Mesenchymal stem cell (in vitro differentiated cells and primary cell): Measurements from ENCODE around the gene STX1B.

Experiments used
- DNase-seq: peaks from one replicate; pipeline ENCODE4 v3.0.0-alpha.2; 2013
- H2AFZ ChIP-seq: one replicate; pipeline ENCODE4 v1.6.1; 2013; ENCODE audit warnings: low read depth, mild to moderate bottlenecking, control low read depth, inconsistent platforms, low read length, moderate library complexity
- H2AK5ac ChIP-seq: 2 replicates; pipeline ENCODE4 v1.6.1; 2013; ENCODE audit warnings: low read length, moderate library complexity, mild to moderate bottlenecking, inconsistent platforms; ENCODE audit not compliant: severe bottlenecking
- H2BK120ac ChIP-seq: one replicate; pipeline ENCODE4 v1.6.1; 2013; ENCODE audit warnings: low read depth, mild to moderate bottlenecking, inconsistent platforms, low read length, moderate library complexity
- H2BK12ac ChIP-seq, 2 experiments: one replicate each; pipeline ENCODE4 v1.6.1; 2013; ENCODE audit warnings: inconsistent platforms in 2 of 2, low read length in 2 of 2, mild to moderate bottlenecking in 2 of 2, moderate library complexity in 2 of 2, control low read depth in 1 of 2
- H2BK15ac ChIP-seq: one replicate; pipeline ENCODE4 v1.6.1; 2013; ENCODE audit warnings: mild to moderate bottlenecking, low read depth, inconsistent platforms; ENCODE audit not compliant: poor library complexity, severe bottlenecking
- H2BK5ac ChIP-seq: 2 replicates; pipeline ENCODE4 v1.6.1; 2013; ENCODE audit warnings: low read depth, mild to moderate bottlenecking, low read length, control low read depth, inconsistent platforms; ENCODE audit not compliant: poor library complexity, severe bottlenecking
- H3K14ac ChIP-seq, 2 experiments: one replicate each; pipeline ENCODE4 v1.6.1; 2013; ENCODE audit warnings: inconsistent platforms in 2 of 2, low read length in 2 of 2, control low read depth in 1 of 2, mild to moderate bottlenecking in 1 of 2, moderate library complexity in 1 of 2
- H3K18ac ChIP-seq, 2 experiments: one replicate each; pipeline ENCODE4 v1.6.1; 2013; ENCODE audit warnings: inconsistent platforms in 2 of 2, low read length in 2 of 2, control low read depth in 1 of 2, low read depth in 1 of 2, mild to moderate bottlenecking in 1 of 2
- H3K23ac ChIP-seq, 2 experiments: one replicate each; pipeline ENCODE4 v1.6.1; 2013; ENCODE audit warnings: inconsistent platforms in 2 of 2, low read length in 2 of 2, mild to moderate bottlenecking in 2 of 2, moderate library complexity in 2 of 2, control low read depth in 1 of 2
- H3K27ac ChIP-seq: 2 replicates; pipeline ENCODE4 v1.5.1; 2013; ENCODE audit warnings: mild to moderate bottlenecking, moderate library complexity, low read length, control low read depth, inconsistent platforms; ENCODE audit not compliant: poor library complexity, severe bottlenecking
- H3K27me3 ChIP-seq, 2 experiments: 2 replicates each; pipeline versions ENCODE4 v1.6.1 to v1.7.0; 2013; ENCODE audit warnings: low read length in 2 of 2, mild to moderate bottlenecking in 2 of 2, moderate library complexity in 2 of 2, control low read depth in 1 of 2, inconsistent platforms in 1 of 2; ENCODE audit not compliant: control insufficient read depth in 1 of 2, insufficient read depth in 1 of 2
- H3K36me3 ChIP-seq, 2 experiments: 2 replicates each; pipeline versions ENCODE4 v1.6.1 to v1.7.0; 2013; ENCODE audit warnings: low read length in 2 of 2, control low read depth in 1 of 2, inconsistent platforms in 1 of 2, low read depth in 1 of 2, mild to moderate bottlenecking in 1 of 2; ENCODE audit not compliant: insufficient read depth in 2 of 2, control insufficient read depth in 1 of 2
- H3K4ac ChIP-seq, 2 experiments: one replicate each; pipeline ENCODE4 v1.6.1; 2013; ENCODE audit warnings: inconsistent platforms in 2 of 2, low read length in 2 of 2, mild to moderate bottlenecking in 2 of 2, moderate library complexity in 2 of 2, control low read depth in 1 of 2, low read depth in 1 of 2
- H3K4me1 ChIP-seq: 2 replicates; pipeline ENCODE4 v1.6.1; 2013; ENCODE audit warnings: low read depth, low read length, control low read depth; ENCODE audit not compliant: control insufficient read depth, insufficient read depth
- H3K4me2 ChIP-seq: 2 replicates; pipeline ENCODE4 v1.6.1; 2013; ENCODE audit warnings: low read length, mild to moderate bottlenecking, inconsistent platforms; ENCODE audit not compliant: poor library complexity, severe bottlenecking
- H3K4me3 ChIP-seq, 2 experiments: 2 replicates each; pipeline versions ENCODE4 v1.5.1 to v1.7.0; 2013; ENCODE audit warnings: low read length in 2 of 2, mild to moderate bottlenecking in 2 of 2, control low read depth in 1 of 2, low read depth in 1 of 2; ENCODE audit not compliant: insufficient read depth in 1 of 2
- H3K79me1 ChIP-seq: replicated peaks from 2 replicates; pipeline ENCODE4 v1.6.1; 2013; ENCODE audit warnings: mild to moderate bottlenecking, control low read depth, low read length, inconsistent platforms; ENCODE audit not compliant: poor library complexity, severe bottlenecking
- H3K9ac ChIP-seq: 2 replicates; pipeline ENCODE4 v1.7.0; 2013; ENCODE audit warnings: mild to moderate bottlenecking, low read length, moderate library complexity
- H3K9me3 ChIP-seq: 2 replicates; pipeline ENCODE4 v1.7.0; 2013; ENCODE audit warnings: mild to moderate bottlenecking, low read length; ENCODE audit not compliant: control insufficient read depth
- H4K8ac ChIP-seq: one replicate; pipeline ENCODE4 v1.6.1; 2013; ENCODE audit warnings: inconsistent platforms, mild to moderate bottlenecking, low read length, moderate library complexity
- H4K91ac ChIP-seq: one replicate; pipeline ENCODE4 v1.6.1; 2013; ENCODE audit warnings: mild to moderate bottlenecking, low read length, inconsistent platforms
- WGBS: methylation state at CpG from one replicate; pipeline ENCODE4 v1.1.7; 2013; ENCODE audit warnings: mixed read lengths; 5-methylcytosine and 5-hydroxymethylcytosine counted together

Gene STX1B

GRCh38 chr16:31043898-31044481, 33.6 kb upstream of the STX1B start:
- Histone ChIP-seq H2AFZ (no peak overlapping the region), H3K27ac (no peak overlapping the region), H3K23ac (no peak overlapping the region), H2BK5ac (no peak overlapping the region), H4K91ac (no peak overlapping the region), H3K4me1 (peaks cover 1% of the 10 kb centered on the region), H2AK5ac (no peak overlapping the region), H4K8ac (no peak overlapping the region), H3K4me3 (no peak overlapping the region), H3K9me3 (no peaks in the 10 kb centered on the region), H3K4me2 (no peak overlapping the region), H2BK15ac (no peak overlapping the region), H3K27me3 (no peaks in the 10 kb centered on the region), H3K18ac (no peak overlapping the region), H2BK12ac (no peak overlapping the region), H2BK120ac (no peak overlapping the region), H3K36me3 (peaks cover 36 to 40% of the 10 kb centered on the region in 2 experiments), H3K79me1 (peaks cover 7% of the 10 kb centered on the region), H3K9ac (no peak overlapping the region), H3K14ac (no peak overlapping the region), H3K4ac (no peak overlapping the region)
- DNase-seq, result no peak
- WGBS, result no CpG with 5 or more reads among the region's 4 CpGs

- Histone ChIP-seq H3K9me3 (no peaks in the 10 kb centered on the region), H2BK120ac (no peak overlapping the region), H3K4me2 (no peak overlapping the region), H3K36me3 (peaks cover 42 to 47% of the 10 kb centered on the region in 2 experiments), H2AK5ac (no peak overlapping the region), H3K79me1 (peaks cover 9% of the 10 kb centered on the region), H3K23ac (no peak overlapping the region), H3K4ac (no peak overlapping the region), H3K4me3 (no peak overlapping the region), H3K18ac (no peak overlapping the region), H2BK15ac (no peak overlapping the region), H2BK5ac (no peak overlapping the region), H4K91ac (no peak overlapping the region), H3K4me1 (peaks cover 1% of the 10 kb centered on the region), H2AFZ (no peak overlapping the region), H3K14ac (no peak overlapping the region), H4K8ac (no peak overlapping the region), H3K27ac (no peak overlapping the region), H3K9ac (no peak overlapping the region), H2BK12ac (no peak overlapping the region), H3K27me3 (no peaks in the 10 kb centered on the region)
- DNase-seq, result no peak
- WGBS, result 93% methylated on average over 1 of the region's 1 CpG
Observed at GRCh38 chr16:31043352-31043751, 32.9 kb upstream of the STX1B start.

GRCh38 chr16:31042866-31043265, 32.4 kb upstream of the STX1B start:
- Histone ChIP-seq H2AFZ (no peak overlapping the region), H3K79me1 (peaks cover 13% of the 10 kb centered on the region), H2AK5ac (no peak overlapping the region), H2BK12ac (no peak overlapping the region), H3K4me3 (no peak overlapping the region), H3K27ac (no peak overlapping the region), H3K18ac (no peak overlapping the region), H3K4me1 (peaks cover 1% of the 10 kb centered on the region), H2BK15ac (no peak overlapping the region), H3K36me3 (peaks cover 47 to 52% of the 10 kb centered on the region in 2 experiments), H3K4ac (no peak overlapping the region), H3K9ac (no peak overlapping the region), H4K8ac (no peak overlapping the region), H3K4me2 (no peak overlapping the region), H3K23ac (no peak overlapping the region), H3K27me3 (no peaks in the 10 kb centered on the region), H3K9me3 (no peaks in the 10 kb centered on the region), H4K91ac (no peak overlapping the region), H3K14ac (no peak overlapping the region), H2BK120ac (no peak overlapping the region), H2BK5ac (no peak overlapping the region)
- DNase-seq, result no peak
- 94% methylated on average over 10 of the region's 10 CpGs for WGBS

- Histone ChIP-seq H3K23ac (no peak overlapping the region), H2BK120ac (no peak overlapping the region), H3K18ac (no peak overlapping the region), H4K91ac (no peak overlapping the region), H2AFZ (no peak overlapping the region), H2AK5ac (no peak overlapping the region), H3K14ac (no peak overlapping the region), H3K79me1 (peaks cover 30% of the 10 kb centered on the region), H2BK15ac (no peak overlapping the region), H3K4me1 (peaks cover 7% of the 10 kb centered on the region), H3K4me3 (no peak overlapping the region), H3K27me3 (no peaks in the 10 kb centered on the region), H3K9ac (no peak overlapping the region), H2BK12ac (no peak overlapping the region), H2BK5ac (no peak overlapping the region), H3K4me2 (no peak overlapping the region), H3K27ac (no peak overlapping the region), H3K4ac (no peak overlapping the region), H3K9me3 (no peaks in the 10 kb centered on the region), H3K36me3 (peaks cover 60 to 81% of the 10 kb centered on the region in 2 experiments), H4K8ac (no peak overlapping the region)
- 95% methylated on average over 2 of the region's 2 CpGs for WGBS
- no peak for DNase-seq
Observed at GRCh38 chr16:31038993-31039392, 28.6 kb upstream of the STX1B start.
